DOHH2 (cell line): ENCODE data around the gene NIN.

Source experiments
- EZH2phosphoT487 ChIP-seq: fragments of 200-600 bp; sonication (generic); IDR thresholded peaks from 2 replicates; pipeline ENCODE4 v1.6.1; 2017; ENCODE audit warnings: borderline replicate concordance, mild to moderate bottlenecking, antibody characterized with exemption, low read length, moderate library complexity, mixed read lengths
- TF ChIP-seq, protein P1 (sequence below): fragments of 200-600 bp; sonication (generic); IDR thresholded peaks from one replicate; pipeline ENCODE4 v1.5.1; 2014; ENCODE audit warnings: antibody characterized with exemption, mild to moderate bottlenecking, low read depth, low read length; ENCODE audit not compliant: poor library complexity, severe bottlenecking

DNA sequence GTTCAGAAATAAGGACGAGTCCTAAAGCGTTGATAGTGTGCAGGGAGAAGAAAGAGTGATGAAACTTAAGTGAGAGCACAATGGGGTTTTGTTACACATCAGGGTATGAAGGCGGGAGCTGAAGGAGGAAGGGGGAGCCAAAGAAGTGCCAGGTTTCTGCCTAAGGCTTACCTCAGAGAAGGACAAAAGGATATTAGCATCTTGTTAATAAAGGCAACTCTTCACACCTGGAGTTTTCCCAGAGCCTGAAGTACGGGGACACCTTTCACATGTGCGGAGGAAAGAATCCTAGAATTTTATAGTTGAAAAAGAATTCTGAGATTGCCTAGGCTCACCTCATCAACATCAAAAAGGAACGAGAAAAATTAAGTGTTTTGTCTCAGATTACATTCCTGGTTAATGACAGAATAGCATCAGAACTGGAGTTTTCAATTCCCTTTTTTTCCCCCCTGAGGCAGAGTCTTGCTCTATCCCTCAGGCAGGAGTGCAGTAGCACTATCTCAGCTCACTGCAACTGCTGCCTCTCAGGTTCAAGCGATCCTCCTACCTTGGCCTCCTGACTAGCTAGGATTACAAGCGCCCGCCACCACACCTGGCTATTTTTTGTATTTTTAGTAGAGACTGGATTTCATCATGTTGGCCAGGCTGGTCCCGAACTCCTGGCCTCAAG is 160.6 kb downstream of the NIN start:
- TF ChIP-seq, protein P1, sequence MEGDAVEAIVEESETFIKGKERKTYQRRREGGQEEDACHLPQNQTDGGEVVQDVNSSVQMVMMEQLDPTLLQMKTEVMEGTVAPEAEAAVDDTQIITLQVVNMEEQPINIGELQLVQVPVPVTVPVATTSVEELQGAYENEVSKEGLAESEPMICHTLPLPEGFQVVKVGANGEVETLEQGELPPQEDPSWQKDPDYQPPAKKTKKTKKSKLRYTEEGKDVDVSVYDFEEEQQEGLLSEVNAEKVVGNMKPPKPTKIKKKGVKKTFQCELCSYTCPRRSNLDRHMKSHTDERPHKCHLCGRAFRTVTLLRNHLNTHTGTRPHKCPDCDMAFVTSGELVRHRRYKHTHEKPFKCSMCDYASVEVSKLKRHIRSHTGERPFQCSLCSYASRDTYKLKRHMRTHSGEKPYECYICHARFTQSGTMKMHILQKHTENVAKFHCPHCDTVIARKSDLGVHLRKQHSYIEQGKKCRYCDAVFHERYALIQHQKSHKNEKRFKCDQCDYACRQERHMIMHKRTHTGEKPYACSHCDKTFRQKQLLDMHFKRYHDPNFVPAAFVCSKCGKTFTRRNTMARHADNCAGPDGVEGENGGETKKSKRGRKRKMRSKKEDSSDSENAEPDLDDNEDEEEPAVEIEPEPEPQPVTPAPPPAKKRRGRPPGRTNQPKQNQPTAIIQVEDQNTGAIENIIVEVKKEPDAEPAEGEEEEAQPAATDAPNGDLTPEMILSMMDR, result no peak
- no peak for TF ChIP-seq EZH2phosphoT487
